DLD1 (cell line): ENCODE data around the gene VCL.
"Not testable (repeated sequence)": the region's sequence is repeated elsewhere in the genome, so short reads cannot be mapped to it uniquely, and the experiment has no call there.

ENCODE experiments used
- in situ Hi-C: cut with HindIII; loops from 2 replicates; pipeline ENCODE4 v1.10.0; 2017; ENCODE audit warnings: low sequenced_read_pairs

VCL gene

GRCh38 chr10:74099420-74099819 is 101.5 kb downstream of the VCL start:
- in situ Hi-C loops = no loop called here

GRCh38 chr10:74099836-74100235 is 101.9 kb downstream of the VCL start:
- in situ Hi-C loops = loop anchor here (10.0 to 25.0 kb wide), 2 partner anchors 85 to 213 kb away; no protein-coding TSS in a partner anchor

GRCh38 chr10:74103560-74104258 is 105.8 kb downstream of the VCL start:
- in situ Hi-C loops = loop anchor here (10.0 to 25.0 kb wide), 2 partner anchors 89 to 216 kb away; no protein-coding TSS in a partner anchor

GRCh38 chr10:74104480-74104879 is 106.6 kb downstream of the VCL start:
- in situ Hi-C loops = loop anchor here (10.0 to 25.0 kb wide), 2 partner anchors 90 to 217 kb away; no protein-coding TSS in a partner anchor

- in situ Hi-C loops = loop anchor here (10.0 to 25.0 kb wide), 2 partner anchors 90 to 218 kb away; no protein-coding TSS in a partner anchor
Measured at GRCh38 chr10:74104996-74105395, 107.1 kb downstream of the VCL start.

GRCh38 chr10:74107391-74107790 is 109.5 kb downstream of the VCL start:
- in situ Hi-C loops = loop anchor here (10.0 to 25.0 kb wide), 2 partner anchors 93 to 220 kb away; no protein-coding TSS in a partner anchor

- in situ Hi-C loops = loop anchor here (10.0 to 25.0 kb wide), 2 partner anchors 95 to 222 kb away; no protein-coding TSS in a partner anchor
Measured at GRCh38 chr10:74109452-74109851, 111.5 kb downstream of the VCL start.

GRCh38 chr10:74110120-74110519 is 112.2 kb downstream of the VCL start:
- in situ Hi-C loops = loop anchor here (25.0 kb wide), 1 partner anchor 223 kb away; no protein-coding TSS in a partner anchor

GRCh38 chr10:74111799-74112198 is 113.9 kb downstream of the VCL start:
- in situ Hi-C loops = loop anchor here (25.0 kb wide), 1 partner anchor 224 kb away; no protein-coding TSS in a partner anchor

GRCh38 chr10:74113546-74113945 is 115.6 kb downstream of the VCL start:
- in situ Hi-C loops = loop anchor here (25.0 kb wide), 1 partner anchor 226 kb away; no protein-coding TSS in a partner anchor

GRCh38 chr10:74114041-74114448 is 116.1 kb downstream of the VCL start:
- in situ Hi-C loops = loop anchor here (25.0 kb wide), 1 partner anchor 227 kb away; no protein-coding TSS in a partner anchor

GRCh38 chr10:74117738-74118137 is 119.8 kb downstream of the VCL start:
- in situ Hi-C loops = loop anchor here (25.0 kb wide), 1 partner anchor 230 kb away; no protein-coding TSS in a partner anchor

GRCh38 chr10:74118804-74119203 is 120.9 kb downstream of the VCL start:
- in situ Hi-C loops = loop anchor here (25.0 kb wide), 1 partner anchor 232 kb away; no protein-coding TSS in a partner anchor

- in situ Hi-C loops = loop anchor here (25.0 kb wide), 1 partner anchor 234 kb away; no protein-coding TSS in a partner anchor
Measured at GRCh38 chr10:74120911-74121310, 123.0 kb downstream of the VCL start.

- in situ Hi-C loops = loop anchor here (25.0 kb wide), 1 partner anchor 234 kb away; no protein-coding TSS in a partner anchor
Measured at GRCh38 chr10:74121368-74121767, 123.5 kb downstream of the VCL start.

- in situ Hi-C loops = loop anchor here (25.0 kb wide), 1 partner anchor 235 kb away; no protein-coding TSS in a partner anchor
Measured at GRCh38 chr10:74122060-74122459, 124.1 kb downstream of the VCL start.

- in situ Hi-C loops = loop anchor here (25.0 kb wide), 1 partner anchor 236 kb away; no protein-coding TSS in a partner anchor
Measured at GRCh38 chr10:74123081-74123480, 125.2 kb downstream of the VCL start.

- in situ Hi-C loops = no loop called here
Measured at GRCh38 chr10:74133923-74134820, 136.3 kb downstream of the VCL start.

- in situ Hi-C loops = no loop called here
Measured at GRCh38 chr10:74135452-74135851, 137.5 kb downstream of the VCL start.

- in situ Hi-C loops = no loop called here
Measured at GRCh38 chr10:74137992-74138391, 140.1 kb downstream of the VCL start.

- in situ Hi-C loops = not testable (repeated sequence)
Measured at GRCh38 chr10:74138596-74138995, 140.7 kb downstream of the VCL start.
